IPS-NIHi7 (cell line): ENCODE measurements around the gene DNM3.

ENCODE experiments used
- DNase-seq: peaks from one replicate; pipeline ENCODE4 v3.0.0; 2012; ENCODE audit warnings: mixed read lengths; ENCODE audit errors: extremely low spot score

DNM3 gene

GRCh38 chr1:171869097-171869496 lies 27.8 kb downstream of the DNM3 start:
- no peak for DNase-seq

- DNase-seq = peak; percentile 34
Observed at GRCh38 chr1:171871848-171872247, 30.6 kb downstream of the DNM3 start.

DNA sequence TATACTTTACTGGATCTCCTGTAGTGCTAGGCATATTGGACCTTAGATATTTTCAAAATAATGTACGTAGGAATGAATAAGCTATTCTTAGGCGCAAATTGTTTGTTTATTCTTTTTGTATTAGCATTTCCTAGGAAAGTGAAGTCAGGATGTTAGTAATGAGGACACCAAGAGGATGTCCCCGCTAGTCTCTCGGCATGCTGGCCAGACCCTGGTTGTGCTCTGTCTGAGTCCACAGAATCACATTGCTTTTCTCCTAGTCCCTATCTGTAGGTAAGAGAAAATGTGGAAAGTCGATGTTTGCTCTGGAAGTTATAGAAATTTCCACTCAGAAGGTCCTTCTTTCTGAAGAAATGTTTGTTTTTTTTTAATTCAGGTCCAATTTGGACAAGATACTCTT lies 31.1 kb downstream of the DNM3 start:
- no peak for DNase-seq

- no peak for DNase-seq
Observed at GRCh38 chr1:171873664-171874063, 32.4 kb downstream of the DNM3 start.

GRCh38 chr1:171877701-171878100 lies 36.4 kb downstream of the DNM3 start:
- no peak for DNase-seq

DNA sequence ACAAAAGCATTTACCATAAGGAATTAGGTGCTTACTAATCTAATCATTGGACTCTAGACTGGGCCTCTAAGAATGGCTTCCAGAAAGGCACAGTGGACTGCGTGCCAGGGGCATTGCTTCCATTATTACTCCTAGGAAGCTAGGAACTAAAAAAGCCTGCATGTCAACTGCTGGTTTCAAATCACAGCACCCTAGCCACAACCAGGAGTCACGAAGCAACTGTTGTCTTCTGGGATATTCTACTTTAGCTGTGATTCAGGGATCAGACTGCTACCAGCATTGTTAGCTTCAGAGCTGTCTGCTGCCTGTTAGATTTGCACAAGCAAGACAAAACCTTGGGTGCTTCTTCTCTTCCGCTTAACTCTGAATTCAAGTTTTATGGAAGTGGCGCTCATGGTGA lies 38.3 kb downstream of the DNM3 start:
- DNase-seq = no peak

- no peak for DNase-seq
Observed at GRCh38 chr1:171881442-171881841, 40.1 kb downstream of the DNM3 start.

- DNase-seq = no peak
Observed at GRCh38 chr1:171883849-171884248, 42.6 kb downstream of the DNM3 start.

DNA sequence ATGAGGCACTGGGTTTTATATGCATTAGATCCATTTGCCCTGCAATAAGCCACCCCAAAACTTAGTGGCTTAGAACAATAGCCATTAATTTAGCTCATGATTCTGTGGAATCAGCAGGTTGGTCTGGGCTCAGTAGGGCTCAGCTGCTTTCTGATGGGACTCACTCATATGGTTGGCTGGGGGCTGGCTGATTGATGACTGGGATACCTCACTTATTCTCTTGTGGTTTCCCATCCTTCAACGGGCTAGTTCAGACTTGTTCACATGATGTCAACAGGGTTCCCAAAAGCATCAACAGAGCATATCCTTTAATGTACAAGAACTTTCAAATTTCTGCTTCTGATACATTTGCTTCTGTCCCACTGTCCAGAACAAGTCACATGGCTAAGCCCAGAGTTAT lies 43.2 kb downstream of the DNM3 start:
- DNase-seq = no peak

GRCh38 chr1:171890131-171890530 lies 48.8 kb downstream of the DNM3 start:
- no peak for DNase-seq

- no peak for DNase-seq
Observed at GRCh38 chr1:171896936-171897703, 55.8 kb downstream of the DNM3 start.

DNA sequence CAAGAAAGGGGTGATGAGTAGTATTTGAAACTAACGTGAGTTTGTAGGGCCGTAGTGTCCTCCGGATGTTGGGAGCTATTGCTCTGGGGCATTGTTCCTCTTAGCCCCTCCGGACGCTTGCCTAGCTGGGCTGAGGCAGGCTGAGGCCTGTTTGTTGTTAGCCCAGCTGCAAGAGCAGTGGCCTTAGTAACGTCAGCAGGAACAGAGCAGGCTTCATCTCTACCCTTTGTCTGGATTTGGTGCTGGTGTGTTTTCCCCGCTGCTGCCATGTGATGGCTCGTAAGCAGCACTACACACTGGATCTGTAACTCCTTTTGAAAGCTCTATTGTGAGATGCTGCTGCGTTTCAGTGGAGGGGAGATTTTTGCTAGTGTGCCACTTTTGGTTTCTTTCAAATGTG lies 57.6 kb downstream of the DNM3 start:
- peak; percentile 35 for DNase-seq

GRCh38 chr1:171899838-171900237 lies 58.5 kb downstream of the DNM3 start:
- DNase-seq = no peak

- DNase-seq = no peak
Observed at GRCh38 chr1:171901245-171901644, 59.9 kb downstream of the DNM3 start.

DNA sequence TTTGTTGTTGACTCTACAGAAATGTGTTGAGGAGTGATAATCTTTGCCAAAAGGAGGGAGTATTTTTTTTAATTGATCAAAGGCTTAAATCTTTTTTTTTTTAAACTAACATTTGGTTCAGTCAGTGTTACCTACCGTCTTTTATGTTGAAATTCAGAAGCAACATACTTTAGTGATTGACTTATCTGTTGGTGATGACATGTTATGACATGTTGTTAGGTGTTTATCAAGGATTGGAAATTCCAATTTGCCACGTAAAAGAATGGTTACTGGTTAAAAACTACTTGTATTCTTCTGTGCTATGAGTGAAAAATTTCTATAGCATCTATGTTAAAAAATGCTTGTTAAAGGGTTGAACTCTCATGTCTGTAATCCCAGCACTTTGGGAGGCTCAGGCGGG lies 61.2 kb downstream of the DNM3 start:
- DNase-seq = no peak

DNA sequence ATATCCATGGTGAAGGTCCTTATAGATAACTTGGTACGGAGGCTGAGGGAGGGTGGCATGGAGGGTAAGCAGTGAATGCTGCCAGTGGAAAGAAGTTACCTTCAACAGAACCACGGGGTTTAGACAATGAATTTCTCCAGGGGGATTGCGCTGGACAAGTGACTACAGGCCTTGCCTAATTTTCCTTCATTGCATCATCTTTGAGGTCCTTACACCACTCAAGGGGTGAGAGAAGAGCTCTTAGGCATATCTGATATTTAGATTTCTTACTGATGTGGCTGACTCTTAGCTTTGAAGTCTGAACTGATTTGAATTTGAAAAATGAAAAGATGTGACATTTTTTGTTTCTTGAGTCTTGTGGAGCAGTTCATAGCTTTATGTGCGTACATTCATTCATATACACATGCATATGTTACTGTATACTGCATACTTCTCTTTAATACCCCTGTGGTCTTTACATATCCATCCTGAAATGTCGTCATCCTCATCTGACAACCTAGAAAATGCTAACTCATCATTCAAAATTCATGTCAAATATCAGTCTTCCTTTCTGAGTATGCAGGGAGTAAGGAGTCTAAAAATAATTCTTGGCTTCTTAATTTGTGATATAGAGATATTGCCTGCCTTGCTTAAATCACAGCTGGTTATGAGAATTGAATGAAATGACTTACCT lies 63.6 kb downstream of the DNM3 start:
- DNase-seq = no peak

- DNase-seq = no peak
Observed at GRCh38 chr1:171909711-171910110, 68.4 kb downstream of the DNM3 start.

DNA sequence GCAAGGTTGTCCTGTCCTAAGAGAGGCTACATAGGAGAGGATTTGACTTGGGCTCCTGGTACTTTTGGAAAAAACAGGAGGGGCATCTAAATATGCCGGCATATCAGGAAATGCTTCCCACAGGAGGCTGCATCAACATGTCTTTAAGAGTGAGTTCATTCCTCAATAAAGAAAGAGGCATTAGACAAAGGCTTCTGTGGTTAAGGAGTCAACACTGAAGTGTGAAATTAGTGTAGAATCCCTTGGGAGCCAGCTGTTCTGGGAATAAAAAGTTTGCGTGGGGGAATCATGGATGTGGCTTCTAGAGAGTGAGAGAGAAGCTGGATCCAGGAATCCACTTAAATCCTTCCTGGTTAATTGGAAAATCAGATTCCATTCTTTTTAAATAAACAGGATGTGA lies 69.5 kb downstream of the DNM3 start:
- DNase-seq = no peak

DNA sequence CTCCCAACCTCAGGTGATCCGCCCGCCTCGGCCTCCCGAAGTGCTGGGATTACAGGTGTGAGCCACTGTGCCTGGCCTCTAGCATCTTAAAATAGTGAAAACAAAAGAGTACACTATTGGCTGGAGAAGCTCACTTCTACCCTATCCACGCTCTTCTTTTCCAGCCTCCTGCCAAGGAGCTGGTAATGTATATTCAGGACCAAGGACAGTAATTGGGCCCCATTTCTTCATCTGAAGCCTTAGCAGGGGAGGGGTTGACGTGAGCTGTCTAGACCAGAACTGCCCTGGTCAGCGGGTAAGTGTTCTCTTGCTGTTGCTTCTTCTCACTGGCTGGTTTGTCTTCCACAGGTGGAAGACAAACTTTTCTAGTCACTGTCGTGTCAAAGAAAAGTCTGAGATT lies 70.2 kb downstream of the DNM3 start:
- DNase-seq = peak; percentile 74

DNA sequence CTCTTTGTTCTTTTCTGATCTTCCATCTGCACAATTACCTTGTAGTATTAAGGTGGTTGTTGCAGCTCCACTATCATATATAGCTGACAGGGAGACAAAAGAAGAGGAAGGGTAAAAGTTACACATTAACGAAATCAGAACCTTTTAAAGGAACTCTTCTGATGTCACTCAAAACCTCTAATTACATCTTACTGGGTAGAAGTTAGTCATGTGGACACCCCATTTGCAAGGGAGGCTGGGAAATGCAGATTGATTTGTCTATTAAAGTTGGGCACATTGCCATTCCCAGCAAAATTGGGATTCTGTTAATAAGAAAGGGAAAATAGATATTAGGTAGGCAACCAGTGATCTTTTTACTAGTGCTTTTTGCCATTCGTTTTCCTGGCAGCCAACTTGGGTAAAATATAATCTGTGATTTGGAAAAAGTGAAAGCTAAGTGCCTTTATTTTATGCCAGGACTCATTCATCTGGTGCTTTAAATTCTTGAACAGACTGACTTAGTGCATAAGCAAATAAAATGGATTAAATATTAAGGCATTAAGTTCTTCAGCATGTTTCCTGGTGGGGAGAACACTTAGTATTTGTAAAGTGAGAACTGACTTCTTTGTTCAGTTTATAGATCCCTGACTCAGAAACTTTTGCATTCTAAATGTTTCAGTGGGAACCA lies 71.3 kb downstream of the DNM3 start:
- DNase-seq = no peak

- DNase-seq = no peak
Observed at GRCh38 chr1:171913385-171913784, 72.1 kb downstream of the DNM3 start.

DNA sequence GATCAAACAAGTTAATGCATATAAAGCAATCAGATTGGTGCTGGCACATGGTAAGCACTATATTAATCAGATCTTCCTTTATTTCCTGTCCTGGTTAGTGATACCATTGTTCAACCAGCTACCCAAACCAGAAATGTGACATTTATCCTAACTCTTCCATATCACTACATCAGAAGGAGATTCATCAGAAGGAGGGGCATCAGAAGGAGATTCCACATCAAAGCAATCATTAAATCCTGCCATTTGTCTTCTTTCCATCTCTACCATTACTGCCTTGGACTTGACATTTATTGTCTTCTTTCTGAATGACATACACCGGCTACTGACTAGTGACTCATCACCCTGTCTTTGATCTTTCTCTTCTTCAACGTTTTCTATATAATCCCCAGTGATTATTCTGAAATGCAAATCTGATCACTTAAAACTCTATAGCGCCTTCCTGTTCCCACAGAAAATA lies 75.0 kb downstream of the DNM3 start:
- DNase-seq = no peak

DNA sequence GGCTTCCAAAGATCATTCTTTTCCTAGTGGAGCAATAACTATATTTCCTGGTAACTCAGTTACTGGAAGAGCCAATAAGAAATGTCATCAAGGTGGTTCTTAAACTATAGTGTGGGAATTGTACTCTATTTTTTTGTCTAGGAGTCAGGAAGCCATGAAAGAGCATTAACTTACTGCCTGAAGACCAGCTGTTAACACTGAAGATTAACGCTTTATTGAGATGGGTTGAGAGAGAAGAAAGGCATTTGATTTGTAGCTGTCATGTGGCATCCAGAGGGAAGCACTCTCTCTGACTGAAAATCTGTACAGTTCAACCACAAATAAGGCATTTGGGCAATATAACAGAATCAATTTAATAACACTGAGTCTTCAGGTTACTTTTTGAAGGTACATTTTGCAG lies 76.0 kb downstream of the DNM3 start:
- DNase-seq = no peak
